Colonic mucosa (tissue), 4 donors: ENCODE measurements around the gene GTPBP3. TPM values are rescaled to one million over a fixed set of nuclear protein-coding genes. Genes with fewer than 3 reads are reported as not detected.

Source experiments
- DNase-seq: peaks from one replicate; pipeline ENCODE4 v3.0.0-alpha.2; 2020
- H3K27ac ChIP-seq: fragments of 200-600 bp; one replicate; pipeline ENCODE4 v1.8.0; 2021
- H3K27me3 ChIP-seq: fragments of 200-600 bp; one replicate; pipeline ENCODE4 v1.8.0; 2021
- H3K36me3 ChIP-seq: fragments of 200-600 bp; one replicate; pipeline ENCODE4 v1.8.0; 2021
- H3K4me1 ChIP-seq: fragments of 200-600 bp; one replicate; pipeline ENCODE4 v1.8.0; 2021; ENCODE audit warnings: mild to moderate bottlenecking
- H3K4me3 ChIP-seq: fragments of 200-600 bp; one replicate; pipeline ENCODE4 v1.8.0; 2021
- H3K9ac ChIP-seq, 2 donors: one replicate each; pipeline ENCODE4 v1.7.0; 2013; ENCODE audit warnings: control low read depth in 2 of 2, low read depth in 2 of 2, low read length in 2 of 2
- H3K9me3 ChIP-seq: fragments of 200-600 bp; one replicate; pipeline ENCODE4 v1.8.0; 2021
- CTCF ChIP-seq: fragments of 200-600 bp; IDR thresholded peaks from one replicate; pipeline ENCODE4 v1.8.0; 2022; ENCODE audit warnings: antibody characterized with exemption, mild to moderate bottlenecking
- intact Hi-C: fragments of 100-400 bp; cut with DNase I; formaldehyde crosslinking; loops from one replicate; pipeline ENCODE4 v1.14.1; 2022
- total RNA-seq, 2 donors: library from RNA; stranded (reverse); fragmentation: NEBNext Ultra II Directional in 1 of 2; extraction: Animal tissue kit (Norgen Biotek cat#: 25700) in 1 of 2; gene quantifications; one replicate each; pipeline ENCODE4 v1.2.1, GENCODE V29; 2021
- donor health status: healthy.
- donor health status: DM: no; HTN: no; CAD: no.
- donor health status: DM: no; HTN: no; CAD: no.

GTPBP3 gene
- total RNA-seq, 2 donors from 2014 or later = 15.4 to 26.9 TPM

GRCh38 chr19:17389957-17390664 is 52.8 kb downstream of the GTPBP3 start:
- no peaks in the 10 kb centered on the region for H3K36me3 ChIP-seq
- peaks cover 12% of the 10 kb centered on the region for H3K27me3 ChIP-seq
- DNase-seq = no peak
- no peak overlapping the region for H3K27ac ChIP-seq
- H3K4me3 ChIP-seq = peak overlapping the region; percentile 35
- TF ChIP-seq CTCF = no peak
- intact Hi-C loops = loop anchor here (5.0 kb wide), 2 partner anchors 77 to 98 kb away; no protein-coding TSS in a partner anchor
- no peaks in the 10 kb centered on the region for H3K9me3 ChIP-seq
- peaks cover 6% of the 10 kb centered on the region for H3K4me1 ChIP-seq
- peak overlapping the region in 1 of 2 donors; percentile 45 for H3K9ac ChIP-seq

DNA sequence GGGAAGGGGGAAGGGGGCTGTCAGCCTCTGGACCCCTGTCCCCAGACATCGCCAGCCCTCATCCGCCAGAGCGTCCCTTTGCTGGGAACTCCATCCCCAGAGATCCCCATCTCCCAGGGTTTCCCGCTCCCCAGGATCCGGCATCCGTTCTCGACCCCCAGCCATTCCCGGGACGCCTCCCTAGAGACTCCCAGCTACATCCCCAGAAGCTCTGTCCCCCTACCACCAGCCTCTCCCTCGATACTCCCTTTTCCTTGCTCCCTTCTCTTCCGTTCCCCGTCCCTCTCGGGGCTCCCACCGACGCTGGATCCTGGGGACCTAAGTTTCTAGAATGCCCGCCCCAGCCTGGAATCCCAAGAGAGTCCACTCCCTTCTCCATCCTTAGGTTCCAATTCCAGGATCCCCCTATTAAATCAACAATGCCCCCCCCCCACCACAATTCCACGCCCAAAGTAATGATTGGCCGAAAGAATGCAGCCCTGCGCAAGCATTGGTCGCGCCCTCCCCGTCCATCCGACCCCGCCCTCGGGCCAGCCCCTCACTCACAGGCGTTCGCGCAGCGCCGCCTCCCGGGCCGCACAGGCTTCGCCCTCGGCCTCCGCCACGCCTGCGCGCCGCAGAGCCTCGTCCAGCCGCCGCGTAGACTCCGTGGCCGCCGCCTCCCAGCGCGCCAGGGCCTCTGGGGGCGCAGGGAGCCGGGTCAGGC is 53.5 kb downstream of the GTPBP3 start:
- peak; percentile 89 for DNase-seq
- TF ChIP-seq CTCF = peak; percentile 61
- intact Hi-C loops = loop anchor here (5.0 kb wide), 1 partner anchor 76 kb away; no protein-coding TSS in a partner anchor
- no peak overlapping the region for H3K27ac ChIP-seq
- peaks cover 12% of the 10 kb centered on the region for H3K27me3 ChIP-seq
- peak overlapping the region; percentile 35 for H3K4me3 ChIP-seq
- H3K9ac ChIP-seq = peak overlapping the region; percentile 43 to 45
- H3K36me3 ChIP-seq = no peaks in the 10 kb centered on the region
- peaks cover 6% of the 10 kb centered on the region for H3K4me1 ChIP-seq
- H3K9me3 ChIP-seq = no peaks in the 10 kb centered on the region

- no peak for TF ChIP-seq CTCF
- no peak for DNase-seq
- H3K4me1 ChIP-seq = peaks cover 6% of the 10 kb centered on the region
- H3K4me3 ChIP-seq = peak overlapping the region; percentile 35
- no peaks in the 10 kb centered on the region for H3K36me3 ChIP-seq
- no peak overlapping the region for H3K27ac ChIP-seq
- intact Hi-C loops = loop anchor here (5.0 kb wide), 1 partner anchor 76 kb away; no protein-coding TSS in a partner anchor
- peak overlapping the region in 1 of 2 donors; percentile 43 for H3K9ac ChIP-seq
- no peaks in the 10 kb centered on the region for H3K9me3 ChIP-seq
- peaks cover 12% of the 10 kb centered on the region for H3K27me3 ChIP-seq
These were observed 54.2 kb downstream of the GTPBP3 start for GRCh38 chr19:17391371-17392151.

Other genes starting within 250 kb of the GTPBP3 start
- 10 to 100 TPM; 18.2 to 22.4 TPM for gene USE1, start 122.2 kb upstream of the GTPBP3 start, total RNA-seq
- gene OCEL1, start 111.3 kb upstream of the GTPBP3 start, total RNA-seq = 10 to 100 TPM; 35.7 to 46.9 TPM
- 100 to 1,000 TPM; 129 to 195 TPM for gene NR2F6, start 91.6 kb upstream of the GTPBP3 start, total RNA-seq
- 1 to 10 TPM; 1.1 to 1.3 TPM for gene USHBP1, start 72.8 kb upstream of the GTPBP3 start, total RNA-seq
- 10 to 100 TPM; 73.7 to 94.7 TPM for gene BABAM1, start 70.1 kb upstream of the GTPBP3 start, total RNA-seq
- under 1 TPM; 0.27 to 0.44 TPM for gene ANKLE1, start 55.7 kb upstream of the GTPBP3 start, total RNA-seq
- gene ABHD8, start 34.1 kb upstream of the GTPBP3 start, total RNA-seq = 1 to 10 TPM; 4.3 to 5.2 TPM
- gene MRPL34, start 31.7 kb upstream of the GTPBP3 start, total RNA-seq = 100 to 1,000 TPM; 127 to 184 TPM
- gene DDA1, start 28.0 kb upstream of the GTPBP3 start, total RNA-seq = 10 to 100 TPM; 39.1 to 45.0 TPM
- 10 to 100 TPM in 1 of 2 donors, 1 to 10 TPM in 1; 8.9 to 13.7 TPM for gene ANO8, start 2.7 kb upstream of the GTPBP3 start, total RNA-seq
- 10 to 100 TPM; 20.8 to 47.1 TPM for gene PLVAP, start 39.8 kb downstream of the GTPBP3 start, total RNA-seq
- not detected for gene CCDC194, start 56.6 kb downstream of the GTPBP3 start, total RNA-seq
- gene BST2, start 68.1 kb downstream of the GTPBP3 start, total RNA-seq = 10 to 100 TPM; 12.8 to 15.6 TPM
- 10 to 100 TPM; 53.1 to 70.1 TPM for gene MVB12A, start 82.5 kb downstream of the GTPBP3 start, total RNA-seq
- gene TMEM221, start 111.1 kb downstream of the GTPBP3 start, total RNA-seq = not detected
- not detected for gene NXNL1, start 123.4 kb downstream of the GTPBP3 start, total RNA-seq
- 1 to 10 TPM; 4.2 to 5.1 TPM for gene SLC27A1, start 133.0 kb downstream of the GTPBP3 start, total RNA-seq
- gene PGLS, start 174.1 kb downstream of the GTPBP3 start, total RNA-seq = 100 to 1,000 TPM in 1 of 2 donors, 10 to 100 TPM in 1; 93.0 to 114 TPM
- 10 to 100 TPM; 51.4 to 90.9 TPM for gene COLGALT1, start 218.1 kb downstream of the GTPBP3 start, total RNA-seq